ENCODE measurements around the gene DYNLT5. TPM values are rescaled to one million over a fixed set of nuclear protein-coding genes. Genes with fewer than 3 reads are reported as not detected.

The DYNLT5 gene
- total and polyA plus RNA-seq, 12 donors = 0.89 to 7.0 (median 1.5) TPM

DNA sequence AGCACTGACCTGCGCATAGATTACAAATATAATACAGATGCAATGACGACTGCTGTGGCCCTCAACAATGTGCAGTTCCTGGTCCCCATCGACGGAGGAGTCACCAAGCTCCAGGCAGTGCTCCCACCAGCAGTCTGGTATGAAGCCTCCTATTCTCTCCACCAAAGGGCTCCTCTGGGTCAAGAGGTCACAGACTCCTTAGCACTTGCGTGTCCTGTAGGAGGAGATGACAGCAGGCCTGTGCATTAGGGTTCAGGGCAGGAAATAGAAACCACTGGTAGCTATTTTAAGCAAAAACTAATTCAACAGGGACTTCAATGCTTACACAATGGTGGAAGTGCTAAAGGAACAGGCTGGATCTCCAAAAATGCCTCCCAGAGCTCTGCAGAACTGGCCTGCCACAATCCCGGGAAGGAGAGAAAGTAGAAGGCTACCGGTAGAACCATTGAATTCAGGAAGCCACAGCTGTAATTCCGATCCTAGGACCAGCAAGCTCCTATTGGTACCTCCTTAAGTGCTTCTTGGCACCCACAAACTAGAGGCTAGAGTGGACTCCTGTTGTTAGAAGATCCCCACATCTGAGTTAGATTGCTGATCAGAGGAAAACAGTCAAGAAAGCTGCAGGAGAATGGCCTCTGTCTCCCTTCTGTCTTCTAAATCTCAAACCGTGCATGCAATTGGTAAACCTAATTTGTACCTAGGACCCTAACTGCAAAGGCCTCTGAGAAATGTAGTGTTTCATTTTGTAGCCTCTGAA is 12.7 kb upstream of the DYNLT5 start:
- WGBS, 2 donors = 55 to 58% methylated on average over 9 of the region's 9 CpGs
- TF ChIP-seq, protein P1, sequence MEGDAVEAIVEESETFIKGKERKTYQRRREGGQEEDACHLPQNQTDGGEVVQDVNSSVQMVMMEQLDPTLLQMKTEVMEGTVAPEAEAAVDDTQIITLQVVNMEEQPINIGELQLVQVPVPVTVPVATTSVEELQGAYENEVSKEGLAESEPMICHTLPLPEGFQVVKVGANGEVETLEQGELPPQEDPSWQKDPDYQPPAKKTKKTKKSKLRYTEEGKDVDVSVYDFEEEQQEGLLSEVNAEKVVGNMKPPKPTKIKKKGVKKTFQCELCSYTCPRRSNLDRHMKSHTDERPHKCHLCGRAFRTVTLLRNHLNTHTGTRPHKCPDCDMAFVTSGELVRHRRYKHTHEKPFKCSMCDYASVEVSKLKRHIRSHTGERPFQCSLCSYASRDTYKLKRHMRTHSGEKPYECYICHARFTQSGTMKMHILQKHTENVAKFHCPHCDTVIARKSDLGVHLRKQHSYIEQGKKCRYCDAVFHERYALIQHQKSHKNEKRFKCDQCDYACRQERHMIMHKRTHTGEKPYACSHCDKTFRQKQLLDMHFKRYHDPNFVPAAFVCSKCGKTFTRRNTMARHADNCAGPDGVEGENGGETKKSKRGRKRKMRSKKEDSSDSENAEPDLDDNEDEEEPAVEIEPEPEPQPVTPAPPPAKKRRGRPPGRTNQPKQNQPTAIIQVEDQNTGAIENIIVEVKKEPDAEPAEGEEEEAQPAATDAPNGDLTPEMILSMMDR (IDR thresholded peaks at IDR 0.05) = no peak
- H3K27me3 ChIP-seq = no peaks in the 10 kb centered on the region
- no peak overlapping the region for H3K4me3 ChIP-seq
- H3K4me1 ChIP-seq = peaks cover 0 to 25% (median 14%) of the 10 kb centered on the region in 9 donors
- ATAC-seq (peak in 7 of 8 donors; percentile 30 to 79 (median 68)), DNase-seq (peak in 1 of 2 donors; percentile 14)
- H3K9me3 ChIP-seq = no peaks in the 10 kb centered on the region
- H3K27ac ChIP-seq = peak overlapping the region in 4 of 10 donors; percentile 22 to 59 (median 38)
- peaks cover 0 to 20% (median 0%) of the 10 kb centered on the region in 9 donors for H3K36me3 ChIP-seq
- intact Hi-C loops (cut with DNase I) = loop anchor here in 1 of 10 donors (10.0 kb wide), 1 partner anchor 775 kb away; no protein-coding TSS in a partner anchor

DNA sequence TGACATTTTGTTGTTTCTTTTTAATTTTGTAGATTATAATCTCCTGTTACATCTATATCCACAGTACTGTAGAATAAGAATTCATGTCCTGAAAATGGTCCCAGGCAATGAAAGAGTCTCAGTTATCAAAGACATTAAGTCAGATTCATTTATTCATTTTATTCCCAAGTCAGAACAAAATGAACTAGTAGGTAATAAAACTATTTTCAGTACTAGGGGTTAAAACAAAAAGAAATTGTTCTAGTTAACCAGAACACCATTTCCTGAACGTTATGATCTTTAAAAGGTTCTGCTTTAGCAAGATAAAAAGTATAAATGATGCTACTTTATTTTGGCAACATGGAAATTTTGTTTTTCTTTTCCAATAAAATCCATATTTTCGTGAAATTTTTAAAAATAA is 6.8 kb upstream of the DYNLT5 start:
- 76 to 82% methylated on average over 2 of the region's 2 CpGs for WGBS, 2 donors
- no peaks in the 10 kb centered on the region for H3K4me1 ChIP-seq
- no peak overlapping the region for H3K27ac ChIP-seq
- no peaks in the 10 kb centered on the region for H3K27me3 ChIP-seq
- intact Hi-C loops (cut with DNase I) = loop anchor here in 1 of 10 donors (10.0 kb wide), 1 partner anchor 781 kb away; no protein-coding TSS in a partner anchor
- no peaks in the 10 kb centered on the region for H3K9me3 ChIP-seq
- H3K4me3 ChIP-seq = no peak overlapping the region
- ATAC-seq (no peak), DNase-seq (no peak)
- TF ChIP-seq, protein P1 (IDR thresholded peaks at IDR 0.05) = no peak
- H3K36me3 ChIP-seq = peaks cover 0 to 17% (median 0%) of the 10 kb centered on the region in 9 donors

DNA sequence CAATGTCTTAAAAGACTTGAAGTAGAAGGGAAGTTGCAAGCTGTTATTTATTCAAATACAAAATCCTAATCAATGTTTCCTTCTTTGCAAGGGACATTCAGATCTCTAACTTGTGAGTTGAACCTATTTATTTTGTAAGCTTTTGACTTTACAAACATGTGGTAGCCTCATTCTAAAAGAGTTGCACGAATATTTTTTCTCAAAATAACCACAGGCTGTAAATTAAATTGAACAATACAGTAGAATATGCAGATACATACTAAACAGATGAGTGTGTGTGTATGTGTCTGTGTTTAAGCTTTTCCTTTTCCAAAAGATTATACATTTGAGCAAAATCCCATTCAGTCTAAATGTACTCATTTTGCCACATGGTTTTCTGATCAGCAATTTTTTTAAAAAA is 4.8 kb upstream of the DYNLT5 start:
- TF ChIP-seq, protein P1 (IDR thresholded peaks at IDR 0.05) = no peak
- intact Hi-C loops (cut with DNase I) = loop anchor here in 1 of 10 donors (10.0 kb wide), 1 partner anchor 783 kb away; no protein-coding TSS in a partner anchor
- Histone ChIP-seq H3K9me3 (no peaks in the 10 kb centered on the region), H3K36me3 (peaks cover 0 to 9% (median 0%) of the 10 kb centered on the region in 9 donors), H3K27me3 (peaks cover 0 to 9% (median 0%) of the 10 kb centered on the region in 7 donors), H3K4me1 (peaks cover under 1 to 15% (median 12%) of the 10 kb centered on the region in 9 donors), H3K4me3 (no peak overlapping the region), H3K27ac (no peak overlapping the region)
- no peak for DNase-seq
- WGBS, 2 donors = 27 to 42% methylated on average over 1 of the region's 1 CpG
- no peak for ATAC-seq

DNA sequence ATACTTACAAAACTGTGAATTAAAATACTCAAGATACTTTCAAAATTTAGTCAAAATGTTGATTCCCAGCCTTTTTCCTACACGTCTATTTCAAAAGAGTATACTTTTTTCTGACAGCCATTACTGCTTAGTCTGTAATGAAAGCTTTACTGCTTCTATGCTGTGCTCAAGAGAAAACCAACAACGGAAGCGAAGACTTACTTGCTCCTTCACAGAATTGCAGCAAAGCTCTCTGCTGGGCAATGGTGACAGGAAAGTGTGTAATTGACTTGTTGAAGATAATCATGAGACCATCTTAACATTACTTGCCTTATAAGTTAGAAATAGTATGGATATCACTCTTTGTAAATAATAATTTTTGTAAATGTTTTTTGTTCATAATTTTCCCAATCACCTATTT is 1.7 kb upstream of the DYNLT5 start:
- intact Hi-C loops (cut with DNase I) = loop anchor here in 3 of 10 donors (10.0 kb wide), 3 partner anchors 174 to 496 kb away; partner anchors contain the start of genes DNAI4 (in 1 of the 3), MIER1 (in 1 of the 3) and SLC35D1 (in 1 of the 3)
- TF ChIP-seq, protein P1 (IDR thresholded peaks at IDR 0.05) = no peak
- 83% methylated on average over 3 of the region's 3 CpGs for WGBS, 2 donors
- H3K4me1 ChIP-seq = peaks cover 3 to 29% (median 19%) of the 10 kb centered on the region in 9 donors
- no peak for DNase-seq
- no peak overlapping the region for H3K4me3 ChIP-seq
- H3K9me3 ChIP-seq = no peaks in the 10 kb centered on the region
- ATAC-seq = no peak
- no peak overlapping the region for H3K27ac ChIP-seq
- H3K27me3 ChIP-seq = peaks cover 0 to 19% (median 6%) of the 10 kb centered on the region in 7 donors
- H3K36me3 ChIP-seq = no peaks in the 10 kb centered on the region

All from heart right ventricle (tissue), 16 donors.